ENCODE measurements around the gene UBXN2A.

- TF ChIP-seq BHLHE40 (IDR thresholded peaks at IDR 0.05; ENCODE audit: borderline replicate concordance in 1 of 2, low read depth in 2 of 2, low read length in 1 of 2) (no peak), EP300 (IDR thresholded peaks at IDR 0.05; ENCODE audit: borderline replicate concordance in 1 of 2, control insufficient read depth in 1 of 2, low read depth in 2 of 2, low read length in 2 of 2) (no peak), CTCF (IDR thresholded peaks at IDR 0.05 in 2 of 3, conservative IDR thresholded peaks at IDR 0.05 in 1 of 3; ENCODE audit: control insufficient read depth in 2 of 3, extremely low read depth in 1 of 3, insufficient read depth in 1 of 3, low read depth in 3 of 3, low read length in 3 of 3) (no peak), SREBF2 (IDR thresholded peaks at IDR 0.05; ENCODE audit: low read length) (no peak), SIN3A (IDR thresholded peaks at IDR 0.05; ENCODE audit: low read depth, low read length) (no peak)
Measured at GRCh38 chr2:23934259-23934658, 6.0 kb upstream of the UBXN2A start.
